ENCODE measurements around the gene MUL1. TPM values are rescaled to one million over a fixed set of nuclear protein-coding genes. Genes with fewer than 3 reads are reported as not detected.

MUL1 gene
- total RNA-seq, 1 experiment from 2014 or later, result 21.9 TPM

- CTCF ChIA-PET, result interaction anchor here (1.0 to 1.1 kb wide), 2 partner anchors 12 to 99 kb away, joined by 3 read pairs; no protein-coding TSS in a partner anchor
- no peak overlapping the region for H3K27ac Mint-ChIP-seq
- DNase-seq (ENCODE audit: low spot score) (no peak), ATAC-seq (peak; percentile 44; the same call in 1 of the 2 replicates)
- TF ChIP-seq ZNF423 (CRISPR knock-in tag; IDR thresholded peaks at IDR 0.05), result no peak
- TF ChIP-seq, protein P1, sequence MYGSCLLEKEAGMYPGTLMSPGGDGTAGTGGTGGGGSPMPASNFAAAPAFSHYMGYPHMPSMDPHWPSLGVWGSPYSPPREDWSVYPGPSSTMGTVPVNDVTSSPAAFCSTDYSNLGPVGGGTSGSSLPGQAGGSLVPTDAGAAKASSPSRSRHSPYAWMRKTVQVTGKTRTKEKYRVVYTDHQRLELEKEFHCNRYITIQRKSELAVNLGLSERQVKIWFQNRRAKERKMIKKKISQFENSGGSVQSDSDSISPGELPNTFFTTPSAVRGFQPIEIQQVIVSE (CRISPR knock-in tag; IDR thresholded peaks at IDR 0.05; ENCODE audit: borderline replicate concordance), result no peak
- no peak for TF ChIP-seq E2F1 (CRISPR knock-in tag; IDR thresholded peaks at IDR 0.05)
- no peak for TF ChIP-seq RORB (CRISPR knock-in tag; IDR thresholded peaks at IDR 0.05)
- no peak for TF ChIP-seq SMAD3 (CRISPR knock-in tag; IDR thresholded peaks at IDR 0.05; ENCODE audit: borderline replicate concordance)
- TF ChIP-seq, protein P2, sequence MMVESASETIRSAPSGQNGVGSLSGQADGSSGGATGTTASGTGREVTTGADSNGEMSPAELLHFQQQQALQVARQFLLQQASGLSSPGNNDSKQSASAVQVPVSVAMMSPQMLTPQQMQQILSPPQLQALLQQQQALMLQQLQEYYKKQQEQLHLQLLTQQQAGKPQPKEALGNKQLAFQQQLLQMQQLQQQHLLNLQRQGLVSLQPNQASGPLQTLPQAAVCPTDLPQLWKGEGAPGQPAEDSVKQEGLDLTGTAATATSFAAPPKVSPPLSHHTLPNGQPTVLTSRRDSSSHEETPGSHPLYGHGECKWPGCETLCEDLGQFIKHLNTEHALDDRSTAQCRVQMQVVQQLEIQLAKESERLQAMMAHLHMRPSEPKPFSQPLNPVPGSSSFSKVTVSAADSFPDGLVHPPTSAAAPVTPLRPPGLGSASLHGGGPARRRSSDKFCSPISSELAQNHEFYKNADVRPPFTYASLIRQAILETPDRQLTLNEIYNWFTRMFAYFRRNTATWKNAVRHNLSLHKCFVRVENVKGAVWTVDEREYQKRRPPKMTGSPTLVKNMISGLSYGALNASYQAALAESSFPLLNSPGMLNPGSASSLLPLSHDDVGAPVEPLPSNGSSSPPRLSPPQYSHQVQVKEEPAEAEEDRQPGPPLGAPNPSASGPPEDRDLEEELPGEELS (CRISPR knock-in tag; IDR thresholded peaks at IDR 0.05), result no peak
- no peak for TF ChIP-seq NFYB (CRISPR knock-in tag; conservative IDR thresholded peaks at IDR 0.05; ENCODE audit: low read depth)
- TF ChIP-seq MYBL2 (CRISPR knock-in tag; IDR thresholded peaks at IDR 0.05), result no peak
- no peak for TF ChIP-seq FOXJ3 (CRISPR knock-in tag; IDR thresholded peaks at IDR 0.05; ENCODE audit: borderline replicate concordance)
- TF ChIP-seq, protein P3, sequence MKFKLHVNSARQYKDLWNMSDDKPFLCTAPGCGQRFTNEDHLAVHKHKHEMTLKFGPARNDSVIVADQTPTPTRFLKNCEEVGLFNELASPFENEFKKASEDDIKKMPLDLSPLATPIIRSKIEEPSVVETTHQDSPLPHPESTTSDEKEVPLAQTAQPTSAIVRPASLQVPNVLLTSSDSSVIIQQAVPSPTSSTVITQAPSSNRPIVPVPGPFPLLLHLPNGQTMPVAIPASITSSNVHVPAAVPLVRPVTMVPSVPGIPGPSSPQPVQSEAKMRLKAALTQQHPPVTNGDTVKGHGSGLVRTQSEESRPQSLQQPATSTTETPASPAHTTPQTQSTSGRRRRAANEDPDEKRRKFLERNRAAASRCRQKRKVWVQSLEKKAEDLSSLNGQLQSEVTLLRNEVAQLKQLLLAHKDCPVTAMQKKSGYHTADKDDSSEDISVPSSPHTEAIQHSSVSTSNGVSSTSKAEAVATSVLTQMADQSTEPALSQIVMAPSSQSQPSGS (CRISPR knock-in tag; IDR thresholded peaks at IDR 0.05; ENCODE audit: borderline replicate concordance, low read depth), result no peak
- no peak for TF ChIP-seq NR2C2 (CRISPR knock-in tag; IDR thresholded peaks at IDR 0.05)
- TF ChIP-seq, protein P4, sequence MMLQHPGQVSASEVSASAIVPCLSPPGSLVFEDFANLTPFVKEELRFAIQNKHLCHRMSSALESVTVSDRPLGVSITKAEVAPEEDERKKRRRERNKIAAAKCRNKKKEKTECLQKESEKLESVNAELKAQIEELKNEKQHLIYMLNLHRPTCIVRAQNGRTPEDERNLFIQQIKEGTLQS (CRISPR knock-in tag; conservative IDR thresholded peaks at IDR 0.05), result no peak
- TF ChIP-seq, protein P5, sequence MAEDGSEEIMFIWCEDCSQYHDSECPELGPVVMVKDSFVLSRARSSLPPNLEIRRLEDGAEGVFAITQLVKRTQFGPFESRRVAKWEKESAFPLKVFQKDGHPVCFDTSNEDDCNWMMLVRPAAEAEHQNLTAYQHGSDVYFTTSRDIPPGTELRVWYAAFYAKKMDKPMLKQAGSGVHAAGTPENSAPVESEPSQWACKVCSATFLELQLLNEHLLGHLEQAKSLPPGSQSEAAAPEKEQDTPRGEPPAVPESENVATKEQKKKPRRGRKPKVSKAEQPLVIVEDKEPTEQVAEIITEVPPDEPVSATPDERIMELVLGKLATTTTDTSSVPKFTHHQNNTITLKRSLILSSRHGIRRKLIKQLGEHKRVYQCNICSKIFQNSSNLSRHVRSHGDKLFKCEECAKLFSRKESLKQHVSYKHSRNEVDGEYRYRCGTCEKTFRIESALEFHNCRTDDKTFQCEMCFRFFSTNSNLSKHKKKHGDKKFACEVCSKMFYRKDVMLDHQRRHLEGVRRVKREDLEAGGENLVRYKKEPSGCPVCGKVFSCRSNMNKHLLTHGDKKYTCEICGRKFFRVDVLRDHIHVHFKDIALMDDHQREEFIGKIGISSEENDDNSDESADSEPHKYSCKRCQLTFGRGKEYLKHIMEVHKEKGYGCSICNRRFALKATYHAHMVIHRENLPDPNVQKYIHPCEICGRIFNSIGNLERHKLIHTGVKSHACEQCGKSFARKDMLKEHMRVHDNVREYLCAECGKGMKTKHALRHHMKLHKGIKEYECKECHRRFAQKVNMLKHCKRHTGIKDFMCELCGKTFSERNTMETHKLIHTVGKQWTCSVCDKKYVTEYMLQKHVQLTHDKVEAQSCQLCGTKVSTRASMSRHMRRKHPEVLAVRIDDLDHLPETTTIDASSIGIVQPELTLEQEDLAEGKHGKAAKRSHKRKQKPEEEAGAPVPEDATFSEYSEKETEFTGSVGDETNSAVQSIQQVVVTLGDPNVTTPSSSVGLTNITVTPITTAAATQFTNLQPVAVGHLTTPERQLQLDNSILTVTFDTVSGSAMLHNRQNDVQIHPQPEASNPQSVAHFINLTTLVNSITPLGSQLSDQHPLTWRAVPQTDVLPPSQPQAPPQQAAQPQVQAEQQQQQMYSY (CRISPR knock-in tag; IDR thresholded peaks at IDR 0.05), result no peak
- TF ChIP-seq IRF2 (CRISPR knock-in tag; IDR thresholded peaks at IDR 0.05; ENCODE audit: borderline replicate concordance, low read depth), result no peak
- no peak for TF ChIP-seq ERG (CRISPR knock-in tag; IDR thresholded peaks at IDR 0.05)
- TF ChIP-seq, protein P6, sequence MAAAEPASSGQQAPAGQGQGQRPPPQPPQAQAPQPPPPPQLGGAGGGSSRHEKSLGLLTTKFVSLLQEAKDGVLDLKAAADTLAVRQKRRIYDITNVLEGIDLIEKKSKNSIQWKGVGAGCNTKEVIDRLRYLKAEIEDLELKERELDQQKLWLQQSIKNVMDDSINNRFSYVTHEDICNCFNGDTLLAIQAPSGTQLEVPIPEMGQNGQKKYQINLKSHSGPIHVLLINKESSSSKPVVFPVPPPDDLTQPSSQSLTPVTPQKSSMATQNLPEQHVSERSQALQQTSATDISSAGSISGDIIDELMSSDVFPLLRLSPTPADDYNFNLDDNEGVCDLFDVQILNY (CRISPR knock-in tag; IDR thresholded peaks at IDR 0.05), result no peak
- no peaks in the 10 kb centered on the region for H3K9me3 Mint-ChIP-seq
- no peak overlapping the region for H3K4me3 Mint-ChIP-seq
- H3K4me1 Mint-ChIP-seq, result 0 out of 2 replicates have a peak, but pooled peaks cover 3% of the 10 kb centered on the region
- no peaks in the 10 kb centered on the region for H3K36me3 Mint-ChIP-seq
- peaks cover 22% of the 10 kb centered on the region for H3K27me3 Mint-ChIP-seq (ENCODE audit: low read depth)
- POLR2A ChIA-PET, result no interaction called here
Observed at GRCh38 chr1:20534659-20535417, 26.9 kb upstream of the MUL1 start.

All from WTC11 (cell line).